ENCODE measurements around the gene ING5.

Gene ING5

GRCh38 chr2:241763551-241764274 is 61.9 kb downstream of the ING5 start:
- no peak for DNase-seq

DNA sequence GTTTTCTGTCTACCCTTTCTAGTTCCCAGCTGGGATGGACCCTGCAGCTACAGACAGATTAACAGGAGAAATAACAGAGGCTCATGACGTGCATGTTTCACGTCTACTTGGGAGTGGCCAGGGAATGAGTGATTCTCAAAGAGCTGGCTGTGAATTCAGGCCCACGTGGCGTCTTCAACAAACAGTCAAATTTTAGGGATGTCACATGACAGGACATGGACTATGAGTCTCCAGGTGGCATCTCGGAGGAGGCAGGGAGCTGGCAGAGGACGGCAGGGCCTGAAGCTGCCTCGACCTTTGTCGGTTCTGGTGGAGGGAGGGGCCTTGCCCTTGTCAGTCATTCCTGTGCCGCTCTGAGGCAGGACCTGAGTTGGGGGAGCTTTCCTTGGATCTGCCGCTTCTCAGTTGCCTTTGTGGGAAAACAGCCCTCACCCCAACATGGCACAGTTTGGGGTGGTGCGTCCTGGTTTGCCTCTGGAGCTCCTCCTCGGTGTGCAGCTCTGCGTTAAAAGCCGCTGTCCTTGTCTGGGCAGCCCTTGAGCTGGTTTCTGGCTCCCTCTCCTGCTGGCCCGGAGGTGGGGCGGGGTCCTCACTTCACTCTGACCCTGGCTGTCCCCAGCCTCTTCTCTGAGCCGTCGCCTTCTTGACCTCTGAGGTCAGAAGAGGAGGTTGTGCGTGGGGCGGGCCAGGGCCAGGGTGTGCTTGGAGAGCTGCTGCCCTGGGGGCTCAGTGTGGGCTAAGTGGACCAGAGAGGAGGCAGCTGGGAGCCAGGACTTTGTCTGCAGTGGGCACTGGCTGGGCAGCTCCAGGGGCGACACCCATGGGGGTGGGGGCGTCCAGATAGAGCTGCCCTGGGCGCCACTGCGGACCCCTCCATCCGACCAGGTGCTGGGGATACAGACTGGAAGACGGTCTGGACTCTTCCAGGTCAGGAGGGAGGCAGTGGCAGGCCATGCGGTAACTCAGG is 62.7 kb downstream of the ING5 start:
- no peak for DNase-seq

DNA sequence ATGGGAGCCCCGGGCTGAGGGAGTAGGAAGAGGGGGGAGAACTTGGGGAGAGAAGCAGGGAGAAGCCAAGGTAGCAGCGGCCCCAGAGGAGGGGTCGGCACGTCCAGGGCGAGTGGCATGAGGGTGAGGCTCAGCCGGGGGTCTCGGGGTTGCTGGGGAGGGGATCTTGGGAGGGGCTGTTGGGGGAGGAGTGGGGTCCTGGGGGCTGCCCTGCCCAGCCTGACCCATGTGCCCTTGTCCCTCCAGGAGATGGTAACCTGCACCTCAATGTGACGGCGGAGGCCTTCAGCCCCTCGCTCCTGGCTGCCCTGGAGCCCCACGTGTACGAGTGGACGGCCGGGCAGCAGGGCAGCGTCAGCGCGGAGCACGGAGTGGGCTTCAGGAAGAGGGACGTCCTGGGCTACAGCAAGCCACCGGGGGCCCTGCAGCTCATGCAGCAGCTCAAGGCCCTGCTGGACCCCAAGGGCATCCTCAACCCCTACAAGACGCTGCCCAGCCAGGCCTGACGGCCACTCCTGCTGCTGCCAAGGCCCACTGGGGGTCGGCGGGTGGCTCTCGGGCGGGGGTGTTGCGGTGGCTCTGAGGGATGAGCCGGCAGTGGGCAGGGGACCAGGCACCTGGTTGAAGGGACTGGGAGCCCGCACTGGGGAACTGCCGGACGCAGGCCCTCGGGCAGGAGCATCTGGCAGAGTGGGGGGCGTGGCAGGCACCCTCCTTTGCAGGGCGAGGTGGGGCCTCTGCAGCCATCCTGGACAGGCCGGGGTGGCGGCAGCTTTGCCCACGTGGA is 65.8 kb downstream of the ING5 start:
- no peak for DNase-seq

GRCh38 chr2:241768251-241768711 is 66.4 kb downstream of the ING5 start:
- no peak for DNase-seq

DNA sequence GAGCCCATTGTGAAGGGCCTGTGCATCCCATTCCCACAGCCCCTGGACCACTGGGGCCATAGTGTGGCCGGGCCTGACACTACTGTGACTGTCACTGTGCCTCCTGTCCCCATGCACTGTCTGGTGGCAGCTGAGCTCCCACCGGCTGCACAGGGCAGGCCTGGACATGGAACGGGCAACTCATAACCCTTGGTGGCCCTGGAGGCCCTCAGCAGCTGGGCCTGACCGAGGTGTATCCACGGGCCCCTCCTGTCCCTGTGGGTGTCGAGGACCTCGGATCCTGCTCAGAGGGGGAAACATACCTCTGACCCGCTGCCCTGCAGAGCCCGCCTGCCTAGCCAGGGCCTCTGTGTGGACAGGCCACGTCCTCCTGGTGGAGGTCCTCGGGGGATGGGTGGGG is 67.0 kb downstream of the ING5 start:
- DNase-seq: no peak

DNA sequence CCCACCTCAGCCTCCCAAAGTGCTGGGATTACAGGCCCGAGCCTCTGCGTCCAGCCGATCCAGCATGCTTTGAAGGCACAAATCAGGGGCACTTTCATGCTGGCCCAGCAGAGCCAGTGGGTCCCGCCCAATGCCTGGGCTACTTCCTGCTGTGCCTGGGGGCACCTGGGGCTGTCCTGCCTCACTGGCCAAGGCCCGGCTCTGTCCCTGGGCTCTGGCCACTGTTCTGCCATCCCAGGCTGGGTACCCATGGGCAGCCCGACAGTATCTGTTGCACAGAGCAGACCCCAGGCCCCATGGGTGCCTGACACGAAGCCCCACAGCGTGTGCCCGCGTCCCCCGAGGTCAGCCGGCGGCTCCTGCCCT is 68.0 kb downstream of the ING5 start:
- DNase-seq: no peak

DNA sequence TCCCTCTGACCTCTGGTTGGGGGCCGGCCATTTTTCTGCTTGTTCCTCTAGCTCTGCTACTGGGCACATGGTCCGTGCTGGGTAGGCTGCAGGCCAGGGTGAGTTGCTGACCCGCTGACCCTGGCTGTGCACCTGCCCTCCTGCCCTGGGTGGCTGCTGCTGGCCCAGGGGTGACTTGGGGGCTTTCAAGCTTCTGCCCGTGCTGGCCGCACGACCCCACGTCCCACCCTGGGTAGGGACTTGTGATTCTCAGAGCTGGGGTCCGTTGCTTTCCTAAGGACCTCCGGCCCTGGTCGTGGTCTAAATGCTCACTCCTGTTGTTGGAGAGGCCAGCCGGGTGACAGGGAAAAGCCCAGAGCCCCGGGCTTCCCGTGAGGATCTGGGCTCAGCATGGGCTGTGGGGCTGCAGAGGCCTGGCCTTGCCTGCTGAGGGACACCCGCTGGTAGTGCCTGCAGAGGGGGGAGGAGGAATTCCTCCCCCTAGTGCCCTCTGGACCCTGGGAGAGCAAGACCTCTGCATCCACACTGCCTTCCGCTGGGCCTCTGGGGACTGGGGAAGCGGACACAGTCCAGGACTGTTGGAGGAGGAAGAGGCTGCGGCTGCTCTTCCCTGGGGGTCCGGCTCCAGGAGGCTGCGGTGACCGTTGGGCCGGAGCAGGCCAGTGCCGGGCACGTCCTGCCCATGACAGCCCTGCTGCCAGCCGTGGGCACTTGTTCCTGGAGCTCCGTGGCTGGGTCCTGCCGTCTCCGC is 68.5 kb downstream of the ING5 start:
- DNase-seq: no peak

DNA sequence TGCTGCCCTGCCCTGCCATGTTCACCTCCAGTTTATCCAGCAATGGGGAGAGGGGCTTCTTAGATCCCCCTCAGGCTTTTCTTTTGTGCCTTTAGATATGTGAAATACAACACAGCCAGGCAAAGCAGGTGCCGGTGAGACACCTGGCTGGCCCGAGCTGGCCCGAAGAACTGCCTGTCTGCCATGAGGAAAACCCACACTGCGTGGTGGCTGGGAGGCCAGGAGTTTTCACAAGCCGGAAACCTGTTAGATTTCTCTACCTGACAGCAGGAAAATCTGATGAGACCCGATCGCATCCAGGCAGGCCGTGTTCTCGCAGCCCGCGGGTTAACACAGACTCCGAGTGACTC is 69.1 kb downstream of the ING5 start:
- DNase-seq: no peak

GRCh38 chr2:241771286-241772062 is 69.6 kb downstream of the ING5 start:
- DNase-seq: no peak

GRCh38 chr2:241772063-241772499 is 70.2 kb downstream of the ING5 start:
- DNase-seq: no peak

GRCh38 chr2:241773511-241774418 is 71.9 kb downstream of the ING5 start:
- DNase-seq: no peak

GRCh38 chr2:241774419-241775222 is 72.8 kb downstream of the ING5 start:
- peak; percentile 80 for DNase-seq

DNA sequence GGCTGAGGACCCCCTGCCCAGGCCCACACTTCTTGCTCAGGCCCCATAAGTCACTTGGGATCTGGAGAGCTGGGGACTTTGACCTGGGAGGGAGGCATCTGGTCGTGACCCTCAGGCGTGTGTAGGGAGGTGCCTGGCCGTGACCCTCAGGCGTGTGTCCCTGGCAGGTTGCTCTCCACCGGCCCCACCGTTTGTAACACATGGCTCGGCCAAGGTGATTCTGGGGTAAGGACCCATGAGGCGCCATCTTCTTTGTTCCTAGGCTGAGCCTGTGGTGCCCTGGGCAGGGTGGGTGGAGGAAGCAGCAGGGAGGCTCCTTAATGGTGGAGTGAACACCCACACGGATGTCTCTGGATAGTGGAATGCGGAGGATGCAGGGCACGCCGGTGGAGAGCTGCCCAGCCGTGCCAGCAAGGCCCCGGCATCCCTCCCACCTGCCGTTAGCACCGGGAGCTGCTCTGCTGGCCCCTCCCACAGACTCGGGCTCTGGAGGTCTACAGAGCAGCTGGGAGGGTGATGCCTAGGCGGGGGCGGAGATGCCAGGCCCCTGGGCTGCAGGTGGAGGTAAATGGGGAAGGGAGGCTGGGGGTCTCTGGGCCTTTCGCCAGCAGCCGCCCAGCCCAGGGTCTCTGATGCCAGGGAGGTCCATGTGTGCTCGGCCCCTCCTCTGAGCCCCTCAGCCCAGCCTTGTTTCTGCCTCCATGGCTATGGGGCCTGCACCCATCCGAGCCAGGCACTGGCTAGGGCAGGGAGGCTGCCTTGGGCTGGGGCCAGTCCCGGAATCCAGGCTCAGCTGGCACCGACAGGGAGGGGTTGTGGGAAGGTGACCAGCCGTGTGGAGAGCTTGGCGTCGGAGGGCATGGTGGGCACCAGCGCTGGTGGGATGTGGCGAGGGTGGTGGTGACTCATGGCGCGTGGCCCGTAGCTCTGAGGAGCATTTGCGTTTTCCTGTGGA is 73.7 kb downstream of the ING5 start:
- DNase-seq: no peak

GRCh38 chr2:241776336-241777169 is 74.7 kb downstream of the ING5 start, which contains the start of gene GAL3ST2:
GAL3ST2 (plus strand) TSS chr2:241776822; CDS start chr2:241776956, 134 bp downstream.
- DNase-seq: no peak

- DNase-seq: no peak
These were observed 75.4 kb downstream of the ING5 start for GRCh38 chr2:241777170-241777685.

DNA sequence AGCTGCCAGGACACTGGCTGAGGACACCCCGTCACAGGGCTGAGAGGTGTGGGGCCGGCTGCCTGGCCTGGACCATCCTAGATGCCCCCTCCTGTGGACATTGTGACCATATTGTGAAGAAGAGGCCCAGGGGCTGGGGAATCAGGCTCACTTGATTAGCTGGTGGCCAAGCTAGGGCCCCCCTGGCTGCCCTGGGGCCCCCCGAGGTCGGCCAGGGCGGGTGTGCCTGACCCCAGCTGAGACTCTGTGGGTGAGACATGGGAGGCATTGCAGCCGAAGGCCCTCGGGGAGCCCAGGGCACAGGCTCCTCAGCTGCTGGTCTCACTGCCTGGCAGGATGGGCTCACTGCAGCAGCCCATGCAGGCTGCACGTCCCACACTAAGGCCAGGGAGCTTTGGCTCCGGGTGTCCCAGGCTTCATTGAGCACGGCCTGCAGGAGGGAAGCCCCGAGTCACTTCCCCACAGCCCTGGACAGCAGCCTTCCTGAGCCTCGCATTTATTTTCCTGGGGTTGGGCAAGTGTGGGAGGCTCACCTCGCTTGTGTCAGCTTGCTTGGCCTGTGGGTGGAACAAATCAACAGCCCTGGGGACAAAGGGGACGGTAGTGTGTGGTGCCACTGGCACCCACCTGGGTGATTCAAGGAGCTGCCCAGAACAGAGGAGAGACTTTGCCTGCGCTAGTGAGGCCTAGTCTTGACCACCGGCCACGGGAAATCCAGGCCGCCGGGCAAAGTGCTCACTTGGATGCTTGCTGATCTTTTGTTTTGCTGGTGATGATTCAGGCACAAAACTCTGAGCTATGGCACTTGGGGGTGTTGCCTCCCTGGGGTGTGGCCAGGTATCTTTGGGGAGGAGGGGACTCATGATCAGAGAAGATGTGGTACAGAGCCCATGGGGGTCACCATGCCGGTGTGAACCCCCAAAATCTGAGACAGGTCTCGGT is 76.1 kb downstream of the ING5 start:
- no peak for DNase-seq

Data from EL (cell line).